ENCODE measurements around the gene RUSC1.

Gene RUSC1, protein sequence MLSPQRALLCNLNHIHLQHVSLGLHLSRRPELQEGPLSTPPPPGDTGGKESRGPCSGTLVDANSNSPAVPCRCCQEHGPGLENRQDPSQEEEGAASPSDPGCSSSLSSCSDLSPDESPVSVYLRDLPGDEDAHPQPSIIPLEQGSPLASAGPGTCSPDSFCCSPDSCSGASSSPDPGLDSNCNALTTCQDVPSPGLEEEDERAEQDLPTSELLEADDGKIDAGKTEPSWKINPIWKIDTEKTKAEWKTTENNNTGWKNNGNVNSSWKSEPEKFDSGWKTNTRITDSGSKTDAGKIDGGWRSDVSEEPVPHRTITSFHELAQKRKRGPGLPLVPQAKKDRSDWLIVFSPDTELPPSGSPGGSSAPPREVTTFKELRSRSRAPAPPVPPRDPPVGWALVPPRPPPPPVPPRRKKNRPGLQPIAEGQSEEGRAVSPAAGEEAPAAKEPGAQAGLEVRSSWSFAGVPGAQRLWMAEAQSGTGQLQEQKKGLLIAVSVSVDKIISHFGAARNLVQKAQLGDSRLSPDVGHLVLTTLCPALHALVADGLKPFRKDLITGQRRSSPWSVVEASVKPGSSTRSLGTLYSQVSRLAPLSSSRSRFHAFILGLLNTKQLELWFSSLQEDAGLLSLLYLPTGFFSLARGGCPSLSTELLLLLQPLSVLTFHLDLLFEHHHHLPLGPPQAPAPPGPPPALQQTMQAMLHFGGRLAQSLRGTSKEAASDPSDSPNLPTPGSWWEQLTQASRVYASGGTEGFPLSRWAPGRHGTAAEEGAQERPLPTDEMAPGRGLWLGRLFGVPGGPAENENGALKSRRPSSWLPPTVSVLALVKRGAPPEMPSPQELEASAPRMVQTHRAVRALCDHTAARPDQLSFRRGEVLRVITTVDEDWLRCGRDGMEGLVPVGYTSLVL

DNA sequence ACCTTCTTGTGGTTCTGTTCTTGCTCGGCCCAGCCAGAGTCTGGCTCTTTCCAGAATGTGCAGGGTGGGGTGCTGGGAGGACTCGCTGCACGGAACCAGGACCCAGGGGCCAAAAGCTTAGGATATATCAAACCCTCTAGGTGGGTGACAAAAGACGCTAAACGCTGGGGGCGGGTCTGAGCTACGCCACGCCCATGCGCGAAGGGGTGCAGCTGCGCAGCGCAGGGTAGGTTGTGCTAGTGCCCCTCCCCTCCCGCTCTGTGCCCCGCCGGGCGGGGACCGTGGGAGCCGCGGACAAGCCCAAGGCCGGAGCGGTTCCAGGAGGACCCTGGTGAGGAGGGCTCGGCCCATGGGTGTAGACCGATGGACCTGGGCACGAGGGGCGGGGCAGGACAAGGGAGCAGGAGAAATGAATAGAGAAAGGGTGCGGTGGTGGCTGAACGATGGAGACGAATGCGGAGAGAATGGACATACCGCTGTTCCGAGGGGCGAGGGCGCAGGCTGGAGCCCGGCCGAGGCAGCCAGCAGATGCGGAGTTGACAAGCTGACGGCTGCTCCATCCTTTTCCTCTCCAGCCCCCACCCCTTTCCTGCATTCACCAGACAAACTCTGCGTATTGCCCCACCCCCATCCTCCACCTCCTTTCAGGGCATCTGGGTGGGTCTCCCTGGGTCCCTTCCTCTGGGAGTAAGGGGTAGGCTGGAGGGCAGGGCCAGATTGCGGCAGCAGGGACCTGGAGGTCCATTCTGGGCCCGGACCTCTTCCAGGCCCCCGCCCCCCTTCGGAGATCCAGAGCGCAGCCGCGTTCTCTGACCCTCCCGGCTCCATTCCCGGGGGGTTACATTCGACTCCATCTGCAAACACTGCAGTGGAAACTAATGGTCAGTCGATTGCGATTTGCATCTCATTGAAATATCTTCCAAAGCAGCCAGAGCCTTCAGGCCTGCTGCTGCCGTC lies at the start of gene RUSC1:
RUSC1 (plus strand) TSS at position 234 of the 957 bp plus-strand sequence. CDS start 880 bp downstream, outside the sequence.
- Histone ChIP-seq H3K9ac (ENCODE audit: low read length) (peak within 1 kb of the TSS; percentile 39), H3K27ac (ENCODE audit: low read depth, low read length) (peak within 1 kb of the TSS; percentile 98), H3K4me3 (ENCODE audit: low read depth in 1 of 2, low read length in 2 of 2) (peak within 1 kb of the TSS; percentile 83 to 95), H3K36me3 (ENCODE audit: insufficient read depth, low read length) (peaks cover 9% of the 10 kb centered on the region), H3K9me3 (ENCODE audit: low read length) (no peaks in the 10 kb centered on the region), H3K4me1 (ENCODE audit: insufficient read depth, low read length) (peaks cover 20% of the 10 kb centered on the region), H3K27me3 (ENCODE audit: control insufficient read depth in 1 of 2, insufficient read depth in 2 of 2, low read length in 2 of 2) (no peaks in the 10 kb centered on the region)

DNA sequence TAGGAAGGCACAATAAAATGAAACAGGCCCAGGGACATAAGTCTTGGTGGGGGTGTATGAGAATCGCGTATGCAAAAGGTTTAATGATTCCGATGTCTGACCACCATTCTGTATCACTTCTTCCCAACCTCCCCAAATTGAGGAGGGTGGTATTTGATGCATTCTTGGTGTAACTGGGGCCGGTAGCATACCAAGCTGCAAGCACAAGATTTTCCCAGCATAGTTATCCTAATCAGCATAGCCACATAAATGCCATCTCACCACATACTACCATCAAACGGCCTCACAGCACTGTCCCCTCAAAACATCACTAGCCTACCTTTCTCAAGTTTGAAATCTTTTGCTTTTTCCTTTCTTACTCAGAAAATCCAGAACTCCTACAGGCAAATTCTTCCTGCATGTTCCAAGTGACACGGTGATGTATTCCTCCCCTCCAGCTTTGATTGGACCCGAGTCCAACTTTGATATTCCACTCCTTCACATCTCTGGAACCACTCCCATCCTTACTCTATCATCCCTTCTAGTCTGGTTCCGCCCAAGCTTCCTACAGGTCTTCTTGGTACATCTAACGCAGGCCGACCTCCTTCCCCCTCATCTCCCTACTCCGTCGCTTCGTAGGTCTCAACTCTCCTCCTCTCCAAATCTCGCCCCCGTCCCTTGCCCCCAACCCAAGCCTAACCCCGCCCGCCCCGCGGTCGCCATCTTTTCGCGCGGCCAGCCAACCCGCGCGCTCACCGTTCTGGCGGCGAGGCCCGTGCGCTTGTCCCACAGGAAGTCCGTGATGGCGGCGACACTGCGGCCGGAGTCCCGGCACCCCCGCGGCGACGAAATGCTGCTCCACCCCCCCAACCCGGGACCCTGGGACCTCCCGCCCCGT lies 48.0 kb upstream of the RUSC1 start:
- peak overlapping the region; percentile 80 for H3K27ac ChIP-seq (ENCODE audit: low read depth, low read length)
- no peaks in the 10 kb centered on the region for H3K27me3 ChIP-seq (ENCODE audit: control insufficient read depth in 1 of 2, insufficient read depth in 2 of 2, low read length in 2 of 2)
- peak overlapping the region; percentile 39 for H3K9ac ChIP-seq (ENCODE audit: low read length)
- H3K4me3 ChIP-seq (ENCODE audit: low read depth in 1 of 2, low read length in 2 of 2) = peak overlapping the region; percentile 64 to 70
- no peaks in the 10 kb centered on the region for H3K9me3 ChIP-seq (ENCODE audit: low read length)
- H3K36me3 ChIP-seq (ENCODE audit: insufficient read depth, low read length) = peaks cover 32% of the 10 kb centered on the region
- peaks cover 18% of the 10 kb centered on the region for H3K4me1 ChIP-seq (ENCODE audit: insufficient read depth, low read length)

DNA sequence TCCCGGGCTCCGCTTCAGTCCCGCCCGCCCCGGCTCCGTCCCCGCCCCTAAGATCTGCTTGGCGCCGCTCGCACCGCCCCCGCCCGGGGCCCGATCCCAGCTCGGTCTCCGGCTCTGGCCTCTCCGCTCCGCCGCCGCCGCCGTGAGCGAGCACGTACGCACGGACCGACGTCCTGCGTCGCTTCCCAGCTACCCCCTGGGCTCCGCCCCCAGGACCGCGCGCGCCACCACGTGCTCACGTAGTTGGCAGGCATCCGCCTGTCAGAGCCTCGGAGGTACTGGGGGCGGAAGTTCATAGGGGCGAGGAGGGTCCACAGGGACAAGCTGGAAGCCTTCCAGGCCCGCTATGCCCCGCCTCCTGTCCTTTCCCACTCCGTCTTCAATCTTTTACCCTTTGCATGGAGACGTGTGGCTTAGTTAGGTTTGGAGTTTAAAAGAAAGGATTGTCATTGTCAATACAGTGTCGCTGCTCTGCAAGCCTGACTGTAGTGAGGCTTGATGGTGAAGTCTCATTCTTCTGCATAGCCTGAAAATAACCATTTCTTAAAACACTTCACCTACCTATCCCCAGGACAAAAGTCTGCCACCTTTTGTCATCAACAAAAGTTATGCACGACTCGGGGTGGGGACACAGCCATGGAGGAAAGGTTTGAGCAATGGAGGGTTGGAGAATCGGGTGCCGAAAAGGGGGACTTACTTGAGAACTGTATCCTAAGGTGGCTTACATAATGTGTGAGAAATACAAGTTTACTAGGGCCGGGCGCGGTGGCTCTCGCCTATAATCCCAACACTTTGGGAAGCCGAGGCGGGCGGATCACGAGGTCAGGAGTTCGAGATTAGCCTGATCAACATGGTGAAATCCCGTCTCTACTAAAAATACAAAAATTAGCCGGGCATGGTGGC lies 47.1 kb upstream of the RUSC1 start, which contains the start of gene CLK2:
CLK2 (minus strand) TSS at position 162 of the 903 bp plus-strand sequence. CDS start 2,527 bp downstream, outside the sequence.
- no peaks in the 10 kb centered on the region for H3K27me3 ChIP-seq (ENCODE audit: control insufficient read depth in 1 of 2, insufficient read depth in 2 of 2, low read length in 2 of 2)
- peak within 1 kb of the TSS; percentile 80 for H3K27ac ChIP-seq (ENCODE audit: low read depth, low read length)
- peak within 1 kb of the TSS; percentile 64 to 90 for H3K4me3 ChIP-seq (ENCODE audit: low read depth in 1 of 2, low read length in 2 of 2)
- H3K9me3 ChIP-seq (ENCODE audit: low read length) = no peaks in the 10 kb centered on the region
- peaks cover 23% of the 10 kb centered on the region for H3K36me3 ChIP-seq (ENCODE audit: insufficient read depth, low read length)
- peak within 1 kb of the TSS; percentile 76 for H3K9ac ChIP-seq (ENCODE audit: low read length)
- peaks cover 26% of the 10 kb centered on the region for H3K4me1 ChIP-seq (ENCODE audit: insufficient read depth, low read length)

DNA sequence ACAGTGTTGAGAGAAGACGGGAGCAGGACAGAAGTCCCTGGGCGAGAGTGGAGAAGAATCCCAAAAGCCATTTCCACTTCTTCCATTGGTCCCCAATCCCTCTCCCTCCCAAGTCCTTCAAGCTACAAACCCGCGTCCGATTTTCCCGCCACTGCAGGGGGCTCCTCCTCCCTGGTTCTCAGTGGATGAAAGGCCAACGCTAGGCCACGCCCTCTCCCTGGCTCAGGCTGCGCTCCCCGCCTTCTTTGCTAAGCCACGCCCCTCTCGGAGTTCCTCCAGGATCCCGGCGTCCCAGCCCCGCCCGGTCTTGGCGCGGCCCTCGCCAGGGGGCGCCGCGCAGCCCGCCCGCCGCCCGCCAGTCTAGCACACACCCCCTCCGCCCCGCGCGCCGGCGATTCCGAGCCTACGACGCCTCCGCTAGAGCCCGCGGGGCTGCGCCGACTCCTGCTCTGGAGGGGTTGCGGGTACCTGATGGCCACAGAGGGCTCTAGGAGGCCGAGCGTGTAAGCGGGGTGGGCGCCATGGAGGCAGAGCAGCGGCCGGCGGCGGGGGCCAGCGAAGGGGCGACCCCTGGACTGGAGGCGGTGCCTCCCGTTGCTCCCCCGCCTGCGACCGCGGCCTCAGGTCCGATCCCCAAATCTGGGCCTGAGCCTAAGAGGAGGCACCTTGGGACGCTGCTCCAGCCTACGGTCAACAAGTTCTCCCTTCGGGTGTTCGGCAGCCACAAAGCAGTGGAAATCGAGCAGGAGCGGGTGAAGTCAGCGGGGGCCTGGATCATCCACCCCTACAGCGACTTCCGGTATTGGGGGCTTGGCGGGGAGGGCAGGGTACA lies 43.4 kb upstream of the RUSC1 start, which contains the start of gene HCN3:
HCN3 (plus strand) TSS at position 394 of the 832 bp plus-strand sequence; CDS start at position 522, 128 bp downstream.
- peak within 1 kb of the TSS; percentile 42 for H3K27ac ChIP-seq (ENCODE audit: low read depth, low read length)
- H3K27me3 ChIP-seq (ENCODE audit: control insufficient read depth in 1 of 2, insufficient read depth in 2 of 2, low read length in 2 of 2) = no peaks in the 10 kb centered on the region
- H3K9ac ChIP-seq (ENCODE audit: low read length) = no peak within 1 kb of the TSS
- H3K4me1 ChIP-seq (ENCODE audit: insufficient read depth, low read length) = peaks cover 17% of the 10 kb centered on the region
- H3K9me3 ChIP-seq (ENCODE audit: low read length) = no peaks in the 10 kb centered on the region
- no peaks in the 10 kb centered on the region for H3K36me3 ChIP-seq (ENCODE audit: insufficient read depth, low read length)
- peak within 1 kb of the TSS; percentile 61 to 86 for H3K4me3 ChIP-seq (ENCODE audit: low read depth in 1 of 2, low read length in 2 of 2)

DNA sequence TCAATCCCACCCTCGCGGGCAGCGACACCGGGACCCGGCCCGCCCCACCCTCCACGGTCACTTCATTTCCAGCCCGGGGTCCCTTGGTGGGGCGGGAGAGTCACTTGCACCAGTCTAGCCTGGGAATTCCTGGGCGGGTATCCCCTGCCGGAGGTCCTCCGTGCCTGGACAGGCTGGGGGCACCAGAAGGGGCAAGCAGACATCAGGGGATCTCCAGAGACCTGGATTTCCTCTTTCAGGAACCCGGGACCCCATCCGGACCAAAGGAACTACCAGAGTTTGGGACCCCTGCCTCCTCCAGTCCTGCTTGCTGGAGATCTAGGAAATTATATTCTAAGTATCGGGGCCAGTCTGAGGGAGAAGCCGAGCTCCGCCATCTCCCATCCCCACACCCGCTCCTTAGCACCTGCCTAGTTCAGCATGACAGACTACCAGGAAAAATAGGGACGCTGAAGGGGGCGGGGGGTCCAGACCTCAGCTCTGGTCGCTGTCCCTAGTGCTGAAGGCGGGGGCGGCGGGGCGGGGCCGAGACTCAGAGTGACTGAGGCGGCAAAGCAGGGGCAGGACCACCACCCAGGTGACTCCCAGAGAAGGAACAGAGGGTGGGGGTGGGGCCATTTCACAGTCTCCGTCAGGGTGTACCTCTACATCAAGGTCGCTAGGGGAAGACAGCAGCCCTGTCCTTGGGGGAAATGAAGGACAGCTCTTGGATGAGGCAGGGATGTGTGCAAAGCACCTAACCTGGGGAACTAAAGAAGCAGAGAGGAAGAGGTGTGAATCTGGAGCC lies 42.6 kb upstream of the RUSC1 start:
- Histone ChIP-seq H3K9me3 (ENCODE audit: low read length) (no peaks in the 10 kb centered on the region), H3K27me3 (ENCODE audit: control insufficient read depth in 1 of 2, insufficient read depth in 2 of 2, low read length in 2 of 2) (no peaks in the 10 kb centered on the region), H3K4me1 (ENCODE audit: insufficient read depth, low read length) (peaks cover 13% of the 10 kb centered on the region), H3K36me3 (ENCODE audit: insufficient read depth, low read length) (no peaks in the 10 kb centered on the region), H3K9ac (ENCODE audit: low read length) (no peak overlapping the region), H3K4me3 (ENCODE audit: low read depth in 1 of 2, low read length in 2 of 2) (peak overlapping the region; percentile 61 to 86), H3K27ac (ENCODE audit: low read depth, low read length) (peak overlapping the region; percentile 42)

DNA sequence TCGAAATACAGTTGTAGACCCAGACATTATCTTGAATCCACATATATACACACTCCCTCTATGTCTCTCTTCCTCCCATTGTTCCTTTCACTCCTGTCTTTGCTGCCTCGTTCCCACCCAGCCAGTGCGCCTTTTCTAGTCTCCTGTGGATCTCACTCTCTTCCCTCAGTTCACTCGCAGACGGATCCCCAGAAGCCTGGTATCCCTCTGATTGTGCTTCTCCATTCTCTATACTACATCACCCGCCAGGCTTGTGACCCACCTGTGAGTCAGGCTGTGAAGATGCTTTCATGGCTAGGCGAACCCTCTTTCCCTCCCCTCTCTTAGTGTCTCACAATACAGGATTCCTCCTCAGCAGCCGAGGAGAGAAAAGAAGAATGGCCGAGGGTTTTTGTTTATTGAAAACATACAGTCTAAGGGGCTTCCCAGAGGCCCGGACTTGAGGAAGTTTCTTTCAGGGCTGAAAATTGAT lies 42.0 kb upstream of the RUSC1 start:
- no peak overlapping the region for H3K27ac ChIP-seq (ENCODE audit: low read depth, low read length)
- no peak overlapping the region for H3K4me3 ChIP-seq (ENCODE audit: low read depth in 1 of 2, low read length in 2 of 2)
- no peaks in the 10 kb centered on the region for H3K9me3 ChIP-seq (ENCODE audit: low read length)
- no peaks in the 10 kb centered on the region for H3K36me3 ChIP-seq (ENCODE audit: insufficient read depth, low read length)
- H3K4me1 ChIP-seq (ENCODE audit: insufficient read depth, low read length) = peaks cover 13% of the 10 kb centered on the region
- H3K9ac ChIP-seq (ENCODE audit: low read length) = no peak overlapping the region
- no peaks in the 10 kb centered on the region for H3K27me3 ChIP-seq (ENCODE audit: control insufficient read depth in 1 of 2, insufficient read depth in 2 of 2, low read length in 2 of 2)

DNA sequence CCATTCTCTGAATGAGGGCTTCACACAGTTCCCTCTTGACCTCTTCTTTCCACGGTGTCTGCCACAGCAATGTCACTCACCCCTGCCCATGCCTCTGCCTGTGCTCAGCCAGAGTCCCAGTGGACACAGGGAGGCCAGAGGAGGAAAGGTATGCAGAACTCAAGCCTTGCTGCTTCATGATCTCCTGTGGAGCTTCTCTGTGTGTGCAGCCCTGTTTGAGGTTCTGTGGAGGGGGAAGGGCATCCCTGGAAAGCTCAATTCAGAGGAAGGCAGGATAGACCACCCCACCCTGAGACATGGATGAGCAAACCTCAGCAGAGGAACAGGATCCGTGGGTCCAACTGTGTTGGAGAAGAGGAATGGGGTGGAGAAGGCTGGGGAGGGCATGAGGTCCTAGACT lies 41.4 kb upstream of the RUSC1 start:
- H3K27ac ChIP-seq (ENCODE audit: low read depth, low read length) = no peak overlapping the region
- no peak overlapping the region for H3K9ac ChIP-seq (ENCODE audit: low read length)
- peaks cover 13% of the 10 kb centered on the region for H3K4me1 ChIP-seq (ENCODE audit: insufficient read depth, low read length)
- no peaks in the 10 kb centered on the region for H3K36me3 ChIP-seq (ENCODE audit: insufficient read depth, low read length)
- no peaks in the 10 kb centered on the region for H3K9me3 ChIP-seq (ENCODE audit: low read length)
- H3K27me3 ChIP-seq (ENCODE audit: control insufficient read depth in 1 of 2, insufficient read depth in 2 of 2, low read length in 2 of 2) = no peaks in the 10 kb centered on the region
- no peak overlapping the region for H3K4me3 ChIP-seq (ENCODE audit: low read depth in 1 of 2, low read length in 2 of 2)

DNA sequence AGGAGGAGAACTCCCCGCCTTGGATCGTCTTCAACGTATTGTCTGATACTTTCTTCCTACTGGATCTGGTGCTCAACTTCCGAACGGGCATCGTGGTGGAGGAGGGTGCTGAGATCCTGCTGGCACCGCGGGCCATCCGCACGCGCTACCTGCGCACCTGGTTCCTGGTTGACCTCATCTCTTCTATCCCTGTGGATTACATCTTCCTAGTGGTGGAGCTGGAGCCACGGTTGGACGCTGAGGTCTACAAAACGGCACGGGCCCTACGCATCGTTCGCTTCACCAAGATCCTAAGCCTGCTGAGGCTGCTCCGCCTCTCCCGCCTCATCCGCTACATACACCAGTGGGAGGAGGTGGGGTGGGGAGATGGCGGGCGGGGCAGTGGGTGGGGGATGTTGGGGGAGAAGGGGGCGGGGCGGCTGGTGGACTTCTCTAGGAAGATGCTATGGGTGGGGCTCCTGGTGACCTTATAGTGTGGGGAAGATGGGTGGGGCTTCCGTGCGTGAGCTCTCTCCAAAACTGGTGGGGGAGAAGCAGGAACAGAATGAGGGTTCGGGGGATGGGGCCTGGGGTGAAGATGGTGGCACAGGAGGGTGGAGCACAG lies 38.1 kb upstream of the RUSC1 start:
- Histone ChIP-seq H3K9me3 (ENCODE audit: low read length) (no peaks in the 10 kb centered on the region), H3K27me3 (ENCODE audit: control insufficient read depth in 1 of 2, insufficient read depth in 2 of 2, low read length in 2 of 2) (no peaks in the 10 kb centered on the region), H3K9ac (ENCODE audit: low read length) (no peak overlapping the region), H3K27ac (ENCODE audit: low read depth, low read length) (no peak overlapping the region), H3K36me3 (ENCODE audit: insufficient read depth, low read length) (no peaks in the 10 kb centered on the region), H3K4me1 (ENCODE audit: insufficient read depth, low read length) (peaks cover 8% of the 10 kb centered on the region), H3K4me3 (ENCODE audit: low read depth in 1 of 2, low read length in 2 of 2) (no peak overlapping the region)
